GM19099 (cell line): ENCODE data around the gene ASCL5.

Source experiments
- POLR2A ChIP-seq: IDR thresholded peaks from 3 replicates; pipeline ENCODE4 v1.6.1; 2011; ENCODE audit warnings: low read depth; ENCODE audit not compliant: insufficient read length; ENCODE audit errors: extremely low read depth

Gene ASCL5

GRCh38 chr1:201127755-201128455 is 921 bp upstream of the ASCL5 start:
- no peak for TF ChIP-seq POLR2A

- TF ChIP-seq POLR2A, result no peak
Observed at GRCh38 chr1:201126463-201126831, 537 bp downstream of the ASCL5 start.

GRCh38 chr1:201125800-201126199 is 1.2 kb downstream of the ASCL5 start:
- no peak for TF ChIP-seq POLR2A

- no peak for TF ChIP-seq POLR2A
Observed at GRCh38 chr1:201125019-201125418, 2.0 kb downstream of the ASCL5 start.

GRCh38 chr1:201123866-201124265 is 3.1 kb downstream of the ASCL5 start:
- no peak for TF ChIP-seq POLR2A

- TF ChIP-seq POLR2A, result no peak
Observed at GRCh38 chr1:201122321-201122957, 4.5 kb downstream of the ASCL5 start.

GRCh38 chr1:201119206-201120197 is 7.5 kb downstream of the ASCL5 start:
- TF ChIP-seq POLR2A, result no peak

GRCh38 chr1:201116091-201116490 is 10.9 kb downstream of the ASCL5 start:
- TF ChIP-seq POLR2A, result no peak

GRCh38 chr1:201115390-201115937 is 11.5 kb downstream of the ASCL5 start:
- no peak for TF ChIP-seq POLR2A

GRCh38 chr1:201114245-201115131 is 12.5 kb downstream of the ASCL5 start:
- TF ChIP-seq POLR2A, result no peak

- no peak for TF ChIP-seq POLR2A
Observed at GRCh38 chr1:201113451-201114244, 13.3 kb downstream of the ASCL5 start.

GRCh38 chr1:201112926-201113325 is 14.1 kb downstream of the ASCL5 start:
- TF ChIP-seq POLR2A, result no peak

- no peak for TF ChIP-seq POLR2A
Observed at GRCh38 chr1:201112173-201112731, 14.7 kb downstream of the ASCL5 start, which contains the start of gene CACNA1S. CACNA1S (minus strand) TSS chr1:201112426; CDS start chr1:201112339, 87 bp downstream.
